ENCODE data around the gene STK38. TPM values are rescaled to one million over a fixed set of nuclear protein-coding genes. Genes with fewer than 3 reads are reported as not detected.

STK38 gene
- total RNA-seq, 1 experiment from 2014 or later, result 17.3 TPM

DNA sequence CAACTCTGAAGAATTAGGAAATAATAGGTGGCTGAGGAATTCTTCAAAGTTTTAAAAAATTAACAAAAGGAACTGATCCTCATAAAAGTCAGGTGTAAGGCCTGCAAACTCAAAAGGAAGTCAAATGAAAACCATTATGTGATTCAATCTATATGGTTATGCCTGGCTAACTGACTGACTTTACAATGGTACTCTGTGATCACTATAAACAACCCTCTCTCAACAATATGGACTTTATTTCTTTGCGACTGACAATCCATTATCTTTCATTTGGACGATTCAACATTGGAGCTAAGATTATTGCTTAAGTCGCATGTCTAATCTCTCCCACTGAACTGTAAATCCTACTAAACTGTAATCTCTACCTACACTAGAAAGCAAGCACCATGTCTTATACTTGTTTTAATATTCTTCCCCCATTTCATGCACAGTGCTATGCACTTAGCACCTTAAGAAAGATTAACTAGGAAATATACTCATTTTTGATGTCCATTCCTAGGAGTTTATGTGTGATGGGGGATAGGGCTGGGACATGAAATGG lies 1.4 kb downstream of the STK38 start:
- no peak for DNase-seq
- Histone ChIP-seq H3K4me3 (peak overlapping the region; percentile 92), H3K9me3 (no peaks in the 10 kb centered on the region), H3K27me3 (no peaks in the 10 kb centered on the region), H3K36me3 (peaks cover 5% of the 10 kb centered on the region; the same call in 1 of the 2 replicates)

DNA sequence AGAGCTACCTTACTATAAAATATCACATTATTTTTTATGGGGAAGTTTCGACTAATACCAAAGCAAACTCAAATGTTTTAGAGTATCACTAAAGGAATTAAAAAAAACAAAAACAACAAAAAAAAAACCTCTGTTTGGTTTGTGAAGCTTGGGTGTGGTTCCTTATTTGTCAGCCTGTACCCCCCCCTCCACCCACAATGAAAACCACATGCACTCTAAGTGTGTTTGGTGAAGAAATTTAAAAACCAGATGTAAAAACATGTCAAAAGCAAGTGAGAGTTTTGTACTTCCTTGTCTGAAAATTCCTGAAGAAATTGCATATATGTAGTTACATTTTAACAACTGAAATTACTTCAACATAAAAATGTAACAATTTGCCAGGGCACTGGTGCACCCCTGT lies 3.1 kb downstream of the STK38 start:
- Histone ChIP-seq H3K4me3 (no peak overlapping the region), H3K36me3 (peaks cover 15% of the 10 kb centered on the region), H3K27me3 (no peaks in the 10 kb centered on the region), H3K9me3 (no peaks in the 10 kb centered on the region)
- DNase-seq, result no peak

DNA sequence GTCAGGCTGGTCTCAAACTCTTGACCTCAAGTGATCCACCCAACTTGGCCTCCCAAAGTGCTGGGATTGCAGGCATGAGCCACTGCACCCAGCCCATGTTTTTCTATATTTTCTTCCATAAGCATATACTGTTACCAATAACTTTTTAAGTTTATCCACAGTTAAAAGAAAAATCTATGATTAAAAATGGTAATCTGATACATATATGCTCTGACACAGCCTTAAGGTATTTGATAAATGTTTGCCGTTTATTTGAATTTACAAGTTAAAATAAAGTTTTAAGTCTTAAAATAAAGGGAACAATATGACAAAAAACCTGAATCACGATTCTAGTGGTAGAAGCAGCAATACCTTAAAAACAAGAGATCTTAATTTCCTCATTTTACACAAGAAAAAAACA lies 5.2 kb downstream of the STK38 start:
- Histone ChIP-seq H3K9me3 (no peaks in the 10 kb centered on the region), H3K36me3 (peaks cover 31% of the 10 kb centered on the region), H3K27me3 (no peaks in the 10 kb centered on the region), H3K4me3 (no peak overlapping the region)
- no peak for DNase-seq

DNA sequence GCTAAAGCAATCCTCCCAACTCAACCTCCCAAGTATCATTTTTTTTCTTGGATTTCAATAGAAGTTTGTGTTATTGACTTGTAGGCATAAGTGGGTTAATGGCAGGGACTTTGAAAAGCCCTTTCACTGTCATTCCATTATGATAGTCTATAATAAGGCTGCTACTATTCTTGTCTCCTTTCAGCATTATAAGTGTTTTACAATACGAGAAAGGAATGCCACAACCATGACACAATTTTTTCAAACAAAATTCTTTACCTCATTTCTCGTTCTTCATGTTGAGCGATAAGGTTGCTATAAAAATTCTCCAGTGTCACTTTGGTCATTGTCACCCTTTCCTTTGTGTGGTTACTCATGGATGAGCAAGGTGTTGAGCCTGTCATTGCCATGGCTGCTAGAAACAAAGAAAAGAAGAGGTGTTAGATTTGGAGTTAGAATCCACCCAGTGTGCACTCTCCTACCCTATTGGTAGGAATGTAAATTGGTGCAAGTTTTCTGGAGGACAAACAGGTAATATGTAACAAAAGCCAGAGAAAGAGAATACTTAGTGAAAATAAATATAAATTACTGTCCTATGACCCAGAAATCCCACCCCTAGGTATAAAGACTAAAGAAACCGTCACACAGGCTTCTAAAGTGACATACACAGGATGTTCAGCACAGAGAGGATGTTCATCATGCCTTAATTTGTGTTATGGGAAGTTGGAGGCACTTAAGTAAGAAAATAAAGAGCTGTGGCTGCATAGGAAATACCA lies 7.3 kb downstream of the STK38 start:
- Histone ChIP-seq H3K36me3 (peaks cover 34% of the 10 kb centered on the region), H3K4me3 (no peak overlapping the region), H3K9me3 (no peaks in the 10 kb centered on the region), H3K27me3 (no peaks in the 10 kb centered on the region)
- DNase-seq, result no peak

DNA sequence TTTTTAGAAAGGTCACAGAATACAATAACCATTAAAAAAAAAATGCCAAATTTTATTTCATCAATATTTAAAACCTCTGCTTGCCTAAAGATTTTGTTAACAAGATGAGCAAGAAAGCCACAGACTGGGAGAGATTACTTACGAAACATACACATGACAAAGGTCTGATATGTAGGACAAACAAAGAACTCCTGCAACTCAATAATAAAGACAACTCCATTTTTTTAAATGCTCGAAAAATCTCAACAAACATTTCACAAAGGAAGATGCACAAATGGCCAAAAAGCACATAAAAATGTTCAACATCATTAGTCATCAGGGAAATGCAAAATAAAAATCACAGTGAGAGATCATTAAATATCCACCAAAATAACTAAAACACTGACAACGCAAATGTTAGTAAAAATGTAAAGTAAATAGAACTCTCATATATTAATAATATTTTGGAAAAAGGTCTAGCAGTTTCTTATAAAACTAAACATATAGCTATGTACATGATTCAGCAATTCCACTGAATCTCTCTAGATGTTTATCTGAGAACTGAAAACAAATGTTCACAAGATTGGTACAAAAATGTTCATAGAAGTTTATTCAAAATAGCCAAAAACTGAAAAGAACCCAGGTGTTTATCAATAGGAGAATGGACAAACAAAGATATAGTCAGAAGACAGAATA lies 10.3 kb downstream of the STK38 start:
- H3K36me3 ChIP-seq, result peaks cover 34% of the 10 kb centered on the region
- H3K9me3 ChIP-seq, result no peaks in the 10 kb centered on the region
- no peak for DNase-seq
- H3K4me3 ChIP-seq, result no peak overlapping the region
- H3K27me3 ChIP-seq, result no peaks in the 10 kb centered on the region

DNA sequence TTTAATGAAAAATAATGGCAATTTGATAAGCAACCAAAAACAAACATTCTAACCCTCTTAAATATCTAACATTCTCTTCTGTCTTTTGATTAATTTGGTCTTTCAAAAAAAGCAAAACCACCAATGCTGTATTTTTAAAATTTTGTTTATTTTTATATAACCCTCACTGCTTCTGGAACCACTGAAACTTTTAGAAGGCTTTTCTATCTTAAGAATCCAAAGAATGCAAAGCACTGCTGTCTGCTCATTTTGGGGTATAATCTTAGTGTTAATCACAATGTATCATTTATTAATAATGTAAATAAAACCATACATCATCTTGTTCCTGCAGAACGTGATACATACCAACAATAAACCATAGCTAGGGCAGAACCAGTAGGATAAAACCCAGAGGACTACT lies 14.0 kb downstream of the STK38 start:
- H3K36me3 ChIP-seq, result peaks cover 13% of the 10 kb centered on the region

DNA sequence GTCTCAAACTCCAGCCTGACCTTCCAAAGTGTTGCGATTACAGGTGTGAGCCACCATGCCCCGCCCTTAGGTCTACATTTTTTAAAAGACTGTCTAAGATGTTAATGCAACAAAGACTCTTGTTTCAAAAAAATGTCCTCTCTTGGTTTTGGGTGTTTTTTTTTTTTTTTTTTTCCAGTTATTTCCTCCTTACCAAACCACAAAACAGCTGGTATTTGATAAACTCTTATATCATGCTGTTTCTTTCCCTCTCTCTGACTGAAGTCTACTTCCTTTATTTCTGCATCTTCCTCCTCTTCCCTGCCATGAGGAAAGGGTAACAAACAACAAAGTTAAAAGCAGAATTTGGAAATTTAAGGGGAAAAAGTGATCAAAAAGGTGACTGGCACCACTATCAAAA lies 21.2 kb downstream of the STK38 start:
- Histone ChIP-seq H3K4me3 (no peak overlapping the region), H3K9me3 (no peaks in the 10 kb centered on the region), H3K36me3 (peaks cover 35% of the 10 kb centered on the region), H3K27me3 (no peaks in the 10 kb centered on the region)
- no peak for DNase-seq

More for the DNA sequence above, 14.0 kb downstream of the STK38 start:
- Histone ChIP-seq H3K9me3 (no peaks in the 10 kb centered on the region), H3K4me3 (no peak overlapping the region), H3K27me3 (no peaks in the 10 kb centered on the region)
- DNase-seq, result no peak

DNA sequence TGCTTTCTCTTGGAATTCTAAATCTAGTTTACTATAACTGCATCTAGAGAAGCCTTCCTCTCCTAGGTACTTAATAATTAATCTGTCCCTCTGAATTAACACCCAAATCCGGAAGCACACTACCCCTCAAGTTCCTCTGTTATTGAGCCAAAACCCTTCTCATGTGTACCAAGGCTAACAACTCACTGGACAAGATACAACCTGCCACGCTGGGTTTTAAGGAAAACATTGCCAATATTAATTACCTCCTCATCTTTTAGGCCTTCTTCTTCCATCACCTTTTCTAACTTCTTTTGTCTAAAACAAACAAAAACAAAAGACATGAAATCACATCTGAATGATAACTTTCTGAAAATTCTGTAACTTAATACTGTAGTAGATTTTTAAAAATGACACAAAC lies 21.9 kb downstream of the STK38 start:
- H3K27me3 ChIP-seq, result no peaks in the 10 kb centered on the region
- H3K4me3 ChIP-seq, result no peak overlapping the region
- peaks cover 35% of the 10 kb centered on the region for H3K36me3 ChIP-seq
- no peaks in the 10 kb centered on the region for H3K9me3 ChIP-seq
- no peak for DNase-seq

DNA sequence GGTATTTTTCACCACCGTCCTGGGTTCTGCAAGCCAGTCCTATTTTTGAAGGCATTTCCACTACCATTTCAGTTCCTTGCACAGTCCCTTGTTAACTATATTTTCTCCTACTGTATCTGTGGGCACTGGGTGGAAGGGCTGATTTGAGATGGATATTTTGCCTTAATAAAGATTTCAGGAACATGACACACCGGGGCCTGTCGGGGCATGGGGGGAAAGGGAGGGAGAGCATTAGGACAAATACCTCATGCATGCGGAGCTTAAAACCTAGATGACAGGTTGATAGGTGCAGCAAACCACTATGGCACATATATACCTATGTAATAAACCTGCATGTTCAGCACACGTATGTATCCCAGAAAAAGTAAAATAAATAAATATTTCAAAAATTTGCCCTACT lies 22.4 kb downstream of the STK38 start:
- Histone ChIP-seq H3K36me3 (peaks cover 35% of the 10 kb centered on the region), H3K9me3 (no peaks in the 10 kb centered on the region), H3K4me3 (no peak overlapping the region), H3K27me3 (no peaks in the 10 kb centered on the region)
- no peak for DNase-seq

DNA sequence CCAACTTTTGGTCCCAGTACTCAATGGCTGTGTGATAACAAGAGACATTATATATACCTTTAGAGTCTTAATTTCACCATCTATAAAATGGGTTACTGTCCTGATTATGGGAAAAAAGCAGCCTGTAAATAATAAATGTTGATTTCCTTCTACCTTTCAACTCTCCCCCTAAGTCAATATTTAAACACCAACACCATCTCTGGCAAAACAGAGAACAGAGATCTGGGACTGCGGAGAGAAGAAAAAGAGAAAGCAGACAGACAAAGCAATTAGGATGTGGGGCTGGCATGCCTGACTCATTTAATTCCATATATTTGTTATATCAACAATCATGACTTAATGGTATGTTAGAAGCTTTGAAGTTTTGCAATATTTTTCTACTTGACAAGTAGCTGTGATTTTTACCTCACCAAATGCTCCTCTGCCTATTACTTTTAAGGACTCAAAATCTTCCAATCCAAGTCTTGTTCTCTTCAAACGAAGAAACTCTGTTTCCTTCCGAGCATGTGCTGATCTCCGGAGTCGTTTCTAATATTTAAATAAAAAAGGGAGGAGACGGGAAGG lies 23.3 kb downstream of the STK38 start:
- peaks cover 35% of the 10 kb centered on the region for H3K36me3 ChIP-seq
- H3K4me3 ChIP-seq, result no peak overlapping the region
- DNase-seq, result no peak
- no peaks in the 10 kb centered on the region for H3K9me3 ChIP-seq
- no peaks in the 10 kb centered on the region for H3K27me3 ChIP-seq

DNA sequence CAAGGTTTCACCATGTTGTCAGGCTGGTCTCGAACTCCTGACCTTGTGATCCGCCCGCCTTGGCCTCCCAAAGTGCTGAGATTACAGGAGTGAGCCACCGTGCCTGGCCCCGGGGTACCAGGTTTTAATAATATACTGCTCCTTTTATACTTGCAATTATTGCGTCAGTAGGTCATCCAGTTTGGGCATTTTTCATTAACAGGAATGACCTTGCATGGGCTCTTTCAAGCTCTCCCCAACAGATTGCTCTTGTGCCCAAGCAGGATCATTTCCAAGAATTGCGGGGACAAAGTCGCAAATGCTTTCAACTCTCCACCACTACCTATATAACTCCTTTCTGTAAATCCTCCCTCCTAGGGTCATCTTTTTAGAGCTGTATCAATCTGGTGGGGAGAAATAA lies 23.8 kb downstream of the STK38 start:
- peaks cover 35% of the 10 kb centered on the region for H3K36me3 ChIP-seq
- H3K9me3 ChIP-seq, result no peaks in the 10 kb centered on the region

DNA sequence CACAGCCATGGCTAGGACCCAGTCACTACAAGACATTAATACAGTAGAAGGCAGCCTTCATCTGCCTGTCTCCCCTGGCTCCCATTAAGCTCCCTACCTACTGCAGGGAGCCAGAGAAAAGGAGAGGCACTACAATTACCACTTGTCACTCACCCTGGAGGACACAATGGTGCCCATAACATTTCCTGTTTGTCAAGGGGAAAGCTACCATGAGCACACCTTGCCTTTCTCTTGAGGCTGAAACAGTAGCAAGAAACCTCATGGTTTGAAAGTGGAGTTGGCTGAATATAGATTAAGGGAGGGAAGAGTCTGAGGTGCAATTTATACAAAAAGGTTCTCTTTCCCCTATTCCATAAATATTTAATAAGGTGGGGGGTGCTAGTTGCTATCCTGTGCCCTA lies 27.9 kb downstream of the STK38 start:
- no peak overlapping the region for H3K4me3 ChIP-seq
- DNase-seq, result no peak
- H3K36me3 ChIP-seq, result peaks cover 41% of the 10 kb centered on the region
- no peaks in the 10 kb centered on the region for H3K27me3 ChIP-seq
- H3K9me3 ChIP-seq, result no peaks in the 10 kb centered on the region

More for the DNA sequence above, 23.8 kb downstream of the STK38 start:
- DNase-seq, result no peak
- Histone ChIP-seq H3K4me3 (no peak overlapping the region), H3K27me3 (no peaks in the 10 kb centered on the region)

DNA sequence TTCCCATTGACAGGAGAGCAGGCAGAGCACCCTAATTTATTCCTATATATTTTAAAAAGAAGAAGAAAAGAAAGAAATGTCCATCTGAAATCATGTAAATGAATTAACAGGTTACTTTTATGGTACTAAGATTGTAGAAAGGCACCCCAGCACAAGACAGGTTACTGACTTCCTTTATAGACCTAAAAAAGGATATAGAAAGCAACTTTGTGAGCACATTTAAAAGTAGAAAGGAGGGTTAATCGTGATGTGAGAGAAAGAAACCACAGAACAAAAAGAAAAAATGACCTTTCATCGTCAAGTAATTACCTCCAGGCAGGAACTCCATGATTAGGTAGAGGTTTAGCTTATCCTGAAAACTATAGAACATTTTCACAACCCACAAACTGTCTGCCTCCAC lies 29.9 kb downstream of the STK38 start:
- DNase-seq, result no peak
- Histone ChIP-seq H3K4me3 (no peak overlapping the region), H3K9me3 (no peaks in the 10 kb centered on the region), H3K27me3 (no peaks in the 10 kb centered on the region), H3K36me3 (peaks cover 38% of the 10 kb centered on the region)

DNA sequence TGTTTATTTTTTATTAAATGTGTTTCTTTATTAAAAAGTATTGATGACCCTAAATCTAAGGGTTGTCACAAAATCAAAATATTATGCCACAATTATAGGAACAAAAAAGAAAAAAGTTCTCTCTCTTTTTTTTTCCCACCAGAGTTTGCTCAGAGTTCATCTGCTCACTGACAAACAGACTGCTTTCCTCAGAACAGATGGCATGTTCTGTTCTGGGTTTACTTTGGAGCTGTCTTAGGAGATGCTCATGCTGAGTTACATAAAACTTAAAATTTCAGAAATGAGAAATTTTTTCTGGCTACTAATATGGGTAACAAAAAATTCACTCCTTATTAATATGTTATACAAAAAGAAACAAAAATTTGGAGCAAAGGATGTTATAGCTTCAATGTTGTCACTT lies 30.3 kb downstream of the STK38 start:
- Histone ChIP-seq H3K9me3 (no peaks in the 10 kb centered on the region), H3K27me3 (no peaks in the 10 kb centered on the region), H3K36me3 (peaks cover 39% of the 10 kb centered on the region), H3K4me3 (no peak overlapping the region)
- no peak for DNase-seq

DNA sequence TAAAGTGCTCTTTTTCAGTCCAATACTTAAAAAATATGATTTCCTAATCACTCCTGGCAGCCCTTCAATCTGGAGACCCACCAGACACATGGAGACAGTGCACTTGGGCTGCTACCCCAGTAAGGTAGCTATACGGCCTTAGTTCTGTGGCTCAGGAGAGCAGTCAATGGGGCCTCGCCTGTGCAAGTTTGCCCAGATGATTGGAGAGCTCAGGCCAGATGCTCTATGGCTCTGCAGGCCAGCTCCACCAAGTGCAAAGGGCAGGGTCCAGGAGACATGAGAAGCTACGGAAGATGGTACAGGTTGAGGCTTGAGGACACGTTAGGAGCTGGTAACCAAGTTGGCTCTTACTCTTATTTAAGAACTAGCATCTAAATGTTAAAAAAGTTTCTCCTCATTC lies 30.7 kb downstream of the STK38 start:
- no peaks in the 10 kb centered on the region for H3K9me3 ChIP-seq
- peaks cover 39% of the 10 kb centered on the region for H3K36me3 ChIP-seq
- no peak overlapping the region for H3K4me3 ChIP-seq
- H3K27me3 ChIP-seq, result no peaks in the 10 kb centered on the region
- no peak for DNase-seq

DNA sequence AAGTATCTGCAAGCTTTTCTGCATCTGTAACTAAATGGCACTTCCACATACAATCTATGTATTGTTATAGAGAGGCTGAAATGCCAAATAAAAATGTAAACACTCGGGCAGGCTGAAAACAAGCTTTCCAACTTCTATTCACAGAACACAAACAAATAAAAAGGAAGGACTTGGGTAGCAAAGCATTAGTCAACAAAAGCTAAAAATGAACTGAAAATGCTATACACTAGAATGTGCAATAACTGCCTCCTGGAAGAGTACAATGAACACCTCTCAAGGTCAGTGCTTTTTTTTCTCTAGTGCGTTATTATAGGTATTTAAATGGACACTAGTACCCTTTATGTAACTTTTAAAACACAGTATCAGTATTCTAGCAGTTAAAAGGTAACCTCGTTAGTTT lies 31.4 kb downstream of the STK38 start:
- Histone ChIP-seq H3K9me3 (no peaks in the 10 kb centered on the region), H3K27me3 (no peaks in the 10 kb centered on the region), H3K4me3 (no peak overlapping the region), H3K36me3 (peaks cover 40% of the 10 kb centered on the region)
- DNase-seq, result no peak

DNA sequence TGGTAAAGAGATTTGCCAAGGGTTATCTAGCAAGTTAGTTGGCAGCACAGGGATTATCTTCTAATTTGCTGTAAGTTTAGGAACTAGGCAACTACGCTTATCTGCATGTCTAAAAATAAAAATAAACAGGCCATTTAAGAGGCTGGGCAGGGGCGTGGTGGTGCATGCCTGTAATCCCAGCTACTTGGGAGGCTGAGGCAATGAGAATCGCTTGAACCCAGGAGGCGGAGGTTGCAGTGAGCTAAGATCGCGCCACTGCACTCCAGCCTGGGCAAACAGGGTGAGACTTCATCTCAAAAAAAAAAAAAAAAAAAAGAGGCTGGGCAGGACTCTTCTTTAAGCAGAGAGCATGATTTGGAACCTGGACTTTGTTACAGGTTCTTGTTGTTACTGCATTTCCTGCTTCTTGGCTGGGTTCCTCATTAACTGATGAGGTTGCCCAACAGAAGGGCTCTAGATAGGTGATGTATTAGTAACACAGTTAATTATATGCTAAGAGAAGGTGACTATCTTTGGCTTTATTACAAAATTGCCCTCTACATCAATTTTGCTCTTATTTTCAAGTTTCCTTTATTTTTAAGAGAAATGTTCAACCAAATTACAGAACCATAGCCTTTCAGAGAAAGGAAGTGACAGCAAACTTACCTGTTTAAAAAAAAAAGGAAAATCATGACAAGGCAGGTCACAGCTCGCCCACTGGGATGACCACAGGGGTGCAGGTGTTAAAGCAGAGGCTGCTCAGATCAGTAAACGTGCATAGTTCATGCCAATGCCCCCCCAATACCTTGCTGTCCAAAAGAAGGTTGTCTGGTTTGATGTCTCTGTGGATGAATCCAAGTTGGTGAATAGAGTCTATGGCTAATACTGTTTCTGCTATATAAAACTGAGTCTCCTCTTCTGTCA lies 32.5 kb downstream of the STK38 start:
- Histone ChIP-seq H3K9me3 (no peaks in the 10 kb centered on the region), H3K27me3 (no peaks in the 10 kb centered on the region), H3K4me3 (no peak overlapping the region), H3K36me3 (peaks cover 46% of the 10 kb centered on the region)
- no peak for DNase-seq
